HEK293T (cell line): Measurements from ENCODE around the gene ITGA3.
A peak's percentile ranks its signal among the peaks of the same experiment; 100 is the strongest.

ENCODE experiments used
- CTCF ChIA-PET: fragments of 350-600 bp; formaldehyde crosslinking; extraction: SDS; loops from one replicate; lab custom pipeline; 2021; ENCODE audit warnings: antibody characterized with exemption, inconsistent platforms; lab: Yijun Ruan, JAX
- POLR2A ChIA-PET: fragments of 350-600 bp; formaldehyde crosslinking; extraction: SDS; loops from one replicate; lab custom pipeline; 2020; ENCODE audit warnings: antibody characterized with exemption, inconsistent platforms; lab: Yijun Ruan, JAX
- DNase-seq: peaks from one replicate; pipeline ENCODE4 v3.0.0; 2012; ENCODE audit warnings: mixed read lengths; ENCODE audit errors: extremely low spot score
- ARNT ChIP-seq: fragments of 450-650 bp; IDR thresholded peaks from 2 replicates; pipeline ENCODE4 v1.6.1; 2017; ENCODE audit warnings: mild to moderate bottlenecking
- BHLHE40 ChIP-seq: fragments of 450-650 bp; IDR thresholded peaks from 2 replicates; pipeline ENCODE4 v1.6.1; 2016; ENCODE audit warnings: mild to moderate bottlenecking, moderate library complexity, borderline replicate concordance
- CTBP1 ChIP-seq: fragments of 450-650 bp; IDR thresholded peaks from 2 replicates; pipeline ENCODE4 v1.6.1; 2016; ENCODE audit warnings: borderline replicate concordance
- ELF4 ChIP-seq: fragments of 450-650 bp; IDR thresholded peaks from 2 replicates; pipeline ENCODE4 v1.6.1; 2017; ENCODE audit warnings: antibody characterized with exemption
- FOXA1 ChIP-seq: fragments of 450-650 bp; IDR thresholded peaks from 2 replicates; pipeline ENCODE4 v1.6.1; 2016; ENCODE audit warnings: mild to moderate bottlenecking
- FOXK2 ChIP-seq: fragments of 450-650 bp; IDR thresholded peaks from 2 replicates; pipeline ENCODE4 v1.6.1; 2016; ENCODE audit warnings: mild to moderate bottlenecking
- FOXM1 ChIP-seq: fragments of 450-650 bp; IDR thresholded peaks from 2 replicates; pipeline ENCODE4 v1.6.1; 2017; ENCODE audit warnings: mild to moderate bottlenecking, borderline replicate concordance
- HDGF ChIP-seq: fragments of 450-650 bp; IDR thresholded peaks from 2 replicates; pipeline ENCODE4 v1.6.1; 2017; ENCODE audit warnings: antibody characterized with exemption, borderline replicate concordance
- L3MBTL2 ChIP-seq: fragments of 450-650 bp; conservative IDR thresholded peaks from 2 replicates; pipeline ENCODE4 v1.6.1; 2016; ENCODE audit warnings: mild to moderate bottlenecking
- LEF1 ChIP-seq: fragments of 450-650 bp; IDR thresholded peaks from 2 replicates; pipeline ENCODE4 v1.6.1; 2017; ENCODE audit warnings: mild to moderate bottlenecking, borderline replicate concordance
- NFRKB ChIP-seq: fragments of 450-650 bp; IDR thresholded peaks from 2 replicates; pipeline ENCODE4 v1.6.1; 2016; ENCODE audit warnings: mild to moderate bottlenecking, moderate library complexity
- PKNOX1 ChIP-seq: fragments of 450-650 bp; IDR thresholded peaks from 2 replicates; pipeline ENCODE4 v1.6.1; 2016
- SP1 ChIP-seq: fragments of 450-650 bp; IDR thresholded peaks from 2 replicates; pipeline ENCODE4 v1.6.1; 2017
- SUZ12 ChIP-seq: fragments of 450-650 bp; IDR thresholded peaks from 2 replicates; pipeline ENCODE4 v1.6.1; 2016; ENCODE audit warnings: mild to moderate bottlenecking
- TARDBP ChIP-seq: fragments of 450-650 bp; IDR thresholded peaks from 2 replicates; pipeline ENCODE4 v1.6.1; 2016
- ZNF384 ChIP-seq: fragments of 450-650 bp; IDR thresholded peaks from 2 replicates; pipeline ENCODE4 v1.6.1; 2016

Gene ITGA3

GRCh38 chr17:50080827-50081226 lies 24.9 kb downstream of the ITGA3 start:
- ChIA-PET CTCF (no interaction called here), POLR2A (no interaction called here)
- no peak for TF ChIP-seq FOXA1
- TF ChIP-seq L3MBTL2 = no peak
- no peak for TF ChIP-seq CTBP1
- no peak for TF ChIP-seq ZNF384
- TF ChIP-seq SP1 = no peak
- DNase-seq = no peak

GRCh38 chr17:50081757-50082156 lies 25.8 kb downstream of the ITGA3 start:
- DNase-seq = no peak
- CTCF ChIA-PET = interaction anchor here (1.4 kb wide), 1 partner anchor 12 kb away, joined by 10 read pairs; no protein-coding TSS in a partner anchor
- TF ChIP-seq ARNT (no peak), L3MBTL2 (no peak), BHLHE40 (no peak), ZNF384 (no peak), SP1 (no peak), NFRKB (no peak), CTBP1 (no peak), SUZ12 (no peak), FOXM1 (no peak), PKNOX1 (no peak), TARDBP (no peak), ELF4 (no peak)
- POLR2A ChIA-PET = no interaction called here

- POLR2A ChIA-PET = no interaction called here
- CTCF ChIA-PET = interaction anchor here (0.5 to 1.7 kb wide), 14 partner anchors 9 to 226 kb away, joined by 3 to 12 read pairs (median 3); no protein-coding TSS in a partner anchor
- DNase-seq = peak; percentile 86
- TF ChIP-seq CTBP1 = no peak
- TF ChIP-seq ARNT = no peak
- no peak for TF ChIP-seq NFRKB
- no peak for TF ChIP-seq FOXM1
- TF ChIP-seq LEF1 = no peak
- no peak for TF ChIP-seq SP1
- TF ChIP-seq SUZ12 = no peak
- TF ChIP-seq TARDBP = no peak
- TF ChIP-seq ZNF384 = no peak
- TF ChIP-seq ELF4 = no peak
- no peak for TF ChIP-seq FOXK2
- TF ChIP-seq HDGF = no peak
- TF ChIP-seq PKNOX1 = no peak
- no peak for TF ChIP-seq BHLHE40
- no peak for TF ChIP-seq L3MBTL2
- no peak for TF ChIP-seq FOXA1
Observed at GRCh38 chr17:50087246-50087911, 31.5 kb downstream of the ITGA3 start.

GRCh38 chr17:50087912-50088405 lies 32.0 kb downstream of the ITGA3 start:
- TF ChIP-seq ARNT (no peak), TARDBP (no peak), ELF4 (no peak), L3MBTL2 (no peak), ZNF384 (no peak), NFRKB (no peak), SP1 (no peak), FOXM1 (no peak), LEF1 (no peak), SUZ12 (no peak), FOXA1 (no peak), HDGF (no peak), BHLHE40 (no peak), FOXK2 (no peak), CTBP1 (no peak), PKNOX1 (no peak)
- ChIA-PET CTCF (interaction anchor here (0.5 to 1.7 kb wide), 14 partner anchors 8 to 227 kb away, joined by 3 to 12 read pairs (median 3); no protein-coding TSS in a partner anchor), POLR2A (no interaction called here)
- no peak for DNase-seq

- CTCF ChIA-PET = no interaction called here
- no peak for TF ChIP-seq BHLHE40
- no peak for TF ChIP-seq NFRKB
- no peak for TF ChIP-seq FOXK2
- TF ChIP-seq ZNF384 = no peak
- no peak for TF ChIP-seq HDGF
- no peak for TF ChIP-seq L3MBTL2
- TF ChIP-seq ARNT = no peak
- TF ChIP-seq PKNOX1 = no peak
- TF ChIP-seq SUZ12 = no peak
- TF ChIP-seq CTBP1 = no peak
- no peak for TF ChIP-seq SP1
- no peak for TF ChIP-seq LEF1
- TF ChIP-seq FOXA1 = no peak
- POLR2A ChIA-PET = no interaction called here
Observed at GRCh38 chr17:50088952-50089825, 33.3 kb downstream of the ITGA3 start.

More at GRCh38 chr17:50088952-50089825, 33.3 kb downstream of the ITGA3 start:
- DNase-seq = no peak
